GM12875 (cell line): ENCODE measurements around the gene SFI1.

Experiments
- H3K4me3 ChIP-seq: one replicate; pipeline ENCODE4 v1.5.1; 2011; ENCODE audit warnings: low read depth, low read length, control low read depth
- TF ChIP-seq, protein P1 (sequence below): IDR thresholded peaks from 2 replicates; pipeline ENCODE4 v1.5.1; 2011; ENCODE audit warnings: low read depth, mild to moderate bottlenecking, control low read depth, inconsistent platforms, low read length, moderate library complexity, borderline replicate concordance; ENCODE audit not compliant: insufficient read depth

SFI1 gene

DNA sequence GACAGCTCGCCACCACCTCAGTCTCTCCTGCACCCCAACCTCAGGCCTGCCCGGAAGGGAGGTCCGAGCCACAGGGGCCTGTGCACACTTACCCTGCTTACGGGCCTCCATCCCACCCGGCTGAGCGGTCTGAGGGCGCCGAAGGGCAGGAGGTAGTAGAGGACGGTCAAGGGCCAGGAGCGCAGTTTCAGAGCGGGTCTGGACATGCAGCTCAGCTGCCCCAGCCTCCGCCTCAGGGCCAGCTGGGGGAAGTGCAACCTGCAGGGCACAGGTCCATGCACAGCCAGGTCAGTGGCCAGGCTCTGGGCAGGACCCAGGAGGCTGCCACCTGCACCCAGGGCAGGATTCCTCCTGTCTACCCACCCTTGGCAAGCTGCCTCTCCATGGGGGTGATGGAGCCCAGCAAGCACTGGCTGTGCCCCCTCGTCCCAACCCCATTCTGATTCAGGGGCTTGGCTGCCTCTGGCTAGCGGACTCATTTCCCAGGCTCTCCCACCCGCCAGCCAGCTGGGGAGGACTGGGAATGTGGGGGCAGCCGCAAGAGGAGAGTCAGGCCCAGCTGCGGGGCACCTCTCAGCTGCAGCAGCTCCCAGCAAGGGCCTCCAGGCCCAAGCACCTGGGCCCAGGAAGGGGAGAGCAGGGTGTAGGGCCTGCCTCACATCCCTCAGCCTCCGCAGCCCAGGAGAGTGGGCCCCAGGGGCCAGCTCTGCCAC is 127.4 kb downstream of the SFI1 start:
- TF ChIP-seq, protein P1, sequence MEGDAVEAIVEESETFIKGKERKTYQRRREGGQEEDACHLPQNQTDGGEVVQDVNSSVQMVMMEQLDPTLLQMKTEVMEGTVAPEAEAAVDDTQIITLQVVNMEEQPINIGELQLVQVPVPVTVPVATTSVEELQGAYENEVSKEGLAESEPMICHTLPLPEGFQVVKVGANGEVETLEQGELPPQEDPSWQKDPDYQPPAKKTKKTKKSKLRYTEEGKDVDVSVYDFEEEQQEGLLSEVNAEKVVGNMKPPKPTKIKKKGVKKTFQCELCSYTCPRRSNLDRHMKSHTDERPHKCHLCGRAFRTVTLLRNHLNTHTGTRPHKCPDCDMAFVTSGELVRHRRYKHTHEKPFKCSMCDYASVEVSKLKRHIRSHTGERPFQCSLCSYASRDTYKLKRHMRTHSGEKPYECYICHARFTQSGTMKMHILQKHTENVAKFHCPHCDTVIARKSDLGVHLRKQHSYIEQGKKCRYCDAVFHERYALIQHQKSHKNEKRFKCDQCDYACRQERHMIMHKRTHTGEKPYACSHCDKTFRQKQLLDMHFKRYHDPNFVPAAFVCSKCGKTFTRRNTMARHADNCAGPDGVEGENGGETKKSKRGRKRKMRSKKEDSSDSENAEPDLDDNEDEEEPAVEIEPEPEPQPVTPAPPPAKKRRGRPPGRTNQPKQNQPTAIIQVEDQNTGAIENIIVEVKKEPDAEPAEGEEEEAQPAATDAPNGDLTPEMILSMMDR, result no peak

DNA sequence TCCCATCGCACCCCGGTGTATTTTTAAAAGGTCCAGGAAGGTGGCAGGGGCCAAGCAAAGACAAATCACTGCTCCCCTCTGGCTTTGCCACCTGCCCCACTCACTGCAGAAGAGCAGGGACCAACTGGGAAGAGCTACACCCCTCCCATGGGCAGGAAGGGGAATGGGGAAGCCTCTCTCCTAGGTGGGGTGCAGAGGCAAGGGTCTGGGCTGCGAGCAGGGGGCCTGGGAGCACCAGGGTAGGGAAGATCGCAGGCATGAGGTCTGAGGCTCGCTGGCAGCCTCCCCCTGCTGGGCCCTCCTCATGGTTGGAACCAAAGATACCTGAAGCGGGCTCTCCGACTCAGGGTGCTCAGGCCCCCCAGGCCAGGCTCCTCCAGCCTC is 128.9 kb downstream of the SFI1 start:
- TF ChIP-seq, protein P1, result no peak
- no peak overlapping the region for H3K4me3 ChIP-seq

More for the DNA sequence above, 127.4 kb downstream of the SFI1 start:
- H3K4me3 ChIP-seq, result no peak overlapping the region

DNA sequence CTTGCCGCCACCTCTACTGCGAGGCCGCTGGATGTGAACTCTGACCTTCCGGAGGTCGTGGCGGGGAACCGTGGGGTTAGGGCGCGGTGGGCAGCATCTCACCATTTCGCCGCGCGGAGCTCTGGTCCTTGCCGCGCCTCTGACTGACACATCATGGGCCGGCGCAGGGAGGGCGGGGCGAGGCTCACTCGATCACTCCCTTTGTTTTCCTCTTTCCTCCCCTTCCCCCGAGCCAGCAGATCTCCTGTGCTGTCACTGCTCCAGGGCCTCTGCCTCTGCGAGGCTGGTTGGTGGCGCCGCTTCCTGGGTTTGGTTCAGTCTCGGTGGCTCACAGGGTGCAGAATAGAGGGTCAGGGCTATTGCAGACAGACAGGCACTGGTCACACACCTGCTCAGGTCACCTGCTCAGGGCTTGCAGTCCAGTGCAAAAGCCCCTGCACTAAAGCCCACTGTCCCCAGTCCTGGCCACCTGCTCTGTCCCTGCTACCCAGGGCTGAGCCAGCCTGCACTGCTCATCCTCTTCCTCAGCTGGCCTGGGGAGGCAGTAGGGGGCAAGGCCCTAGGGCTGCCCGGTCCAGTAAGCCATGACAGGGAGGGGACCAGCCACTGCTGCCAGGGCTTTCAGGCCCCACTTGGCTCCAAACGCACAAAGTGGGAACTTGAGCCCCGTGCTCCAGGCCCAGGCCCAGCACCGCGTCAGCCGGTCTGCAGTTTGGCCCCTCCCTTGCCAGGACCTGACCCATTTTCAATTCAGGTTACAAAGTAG is 129.5 kb downstream of the SFI1 start:
- no peak overlapping the region for H3K4me3 ChIP-seq

DNA sequence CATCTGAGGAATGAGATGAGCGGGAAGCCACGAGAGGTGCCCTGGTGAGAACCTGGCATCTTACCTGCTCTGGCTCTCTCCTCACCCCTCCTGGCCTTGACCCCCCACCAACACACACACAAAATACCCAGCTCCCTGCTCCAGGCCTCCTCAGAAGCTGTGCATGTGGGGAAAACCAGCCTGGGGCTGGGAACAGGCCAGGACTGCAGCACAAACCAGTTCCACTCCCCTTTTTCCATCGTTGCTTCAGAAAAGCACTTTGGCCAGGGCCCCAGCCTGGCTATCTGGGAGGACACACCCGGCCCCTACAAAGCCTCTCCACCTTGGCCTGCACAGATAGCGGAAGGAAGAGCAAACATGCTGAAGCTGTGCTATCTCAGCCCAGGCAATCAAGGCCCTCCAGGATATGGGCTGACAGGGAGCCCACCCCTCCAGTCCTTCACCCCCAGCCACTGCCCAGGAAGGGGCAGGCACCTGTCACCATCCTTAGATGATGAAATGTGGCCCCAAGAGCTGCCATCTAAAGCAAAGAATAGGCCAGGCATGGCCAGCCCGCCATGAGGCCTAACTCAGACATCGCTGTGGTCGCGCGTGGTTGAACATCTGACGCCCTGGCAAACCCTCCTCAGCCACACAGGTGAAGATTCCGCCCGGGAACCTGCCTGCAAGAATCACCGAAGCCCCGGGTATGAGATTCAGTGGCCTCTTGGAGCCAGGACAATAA is 130.3 kb downstream of the SFI1 start:
- H3K4me3 ChIP-seq, result no peak overlapping the region
- TF ChIP-seq, protein P1, result no peak

More for the DNA sequence above, 129.5 kb downstream of the SFI1 start:
- TF ChIP-seq, protein P1, result no peak

DNA sequence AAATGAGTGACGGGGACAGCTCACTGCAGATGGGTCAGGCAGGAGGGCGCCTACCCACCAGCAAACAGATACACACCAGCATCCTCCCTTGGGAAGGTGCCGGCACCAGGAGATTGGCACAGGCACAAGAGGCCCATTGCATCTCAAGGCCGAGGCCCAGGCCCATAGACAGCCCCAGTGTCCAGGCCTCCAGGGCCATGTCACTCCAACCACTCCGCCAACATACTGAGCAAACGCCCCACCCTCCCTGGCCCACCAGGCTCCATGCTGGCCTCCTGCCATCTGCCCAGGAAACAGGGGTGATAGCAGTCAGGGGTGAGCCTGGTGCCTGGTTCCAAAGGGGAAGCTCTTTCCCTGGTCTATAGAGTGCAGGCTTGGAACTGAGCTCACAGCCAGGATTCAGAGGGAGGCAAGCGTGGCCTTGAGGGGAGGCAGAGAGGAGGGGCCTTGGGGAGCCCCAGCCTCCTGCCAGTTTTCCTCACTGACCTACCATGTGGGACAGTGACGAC is 130.9 kb downstream of the SFI1 start:
- no peak overlapping the region for H3K4me3 ChIP-seq

DNA sequence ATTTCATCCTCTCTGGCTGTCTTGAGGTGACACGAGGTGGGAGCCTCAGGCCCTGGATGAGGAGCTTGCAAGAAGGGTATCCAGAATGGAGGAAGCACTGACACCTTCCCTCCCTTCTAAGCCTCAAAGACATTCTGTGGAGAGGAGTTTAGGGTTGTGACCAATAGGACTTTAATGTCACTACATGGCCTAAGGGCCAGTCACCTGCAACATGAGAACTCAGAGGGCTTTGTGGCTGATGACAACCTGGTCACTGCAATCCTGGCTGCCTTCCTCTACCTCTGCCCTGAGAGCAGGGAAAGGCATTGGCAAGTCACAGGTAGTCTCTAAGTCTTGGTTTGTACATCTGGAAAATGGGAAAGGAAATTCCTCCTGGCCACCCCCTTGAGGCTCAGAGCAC is 132.0 kb downstream of the SFI1 start:
- TF ChIP-seq, protein P1, result no peak
- H3K4me3 ChIP-seq, result no peak overlapping the region

More for the DNA sequence above, 130.9 kb downstream of the SFI1 start:
- TF ChIP-seq, protein P1, result no peak
